ENCODE data around the gene NHLRC4.

- TF ChIP-seq, protein P1, sequence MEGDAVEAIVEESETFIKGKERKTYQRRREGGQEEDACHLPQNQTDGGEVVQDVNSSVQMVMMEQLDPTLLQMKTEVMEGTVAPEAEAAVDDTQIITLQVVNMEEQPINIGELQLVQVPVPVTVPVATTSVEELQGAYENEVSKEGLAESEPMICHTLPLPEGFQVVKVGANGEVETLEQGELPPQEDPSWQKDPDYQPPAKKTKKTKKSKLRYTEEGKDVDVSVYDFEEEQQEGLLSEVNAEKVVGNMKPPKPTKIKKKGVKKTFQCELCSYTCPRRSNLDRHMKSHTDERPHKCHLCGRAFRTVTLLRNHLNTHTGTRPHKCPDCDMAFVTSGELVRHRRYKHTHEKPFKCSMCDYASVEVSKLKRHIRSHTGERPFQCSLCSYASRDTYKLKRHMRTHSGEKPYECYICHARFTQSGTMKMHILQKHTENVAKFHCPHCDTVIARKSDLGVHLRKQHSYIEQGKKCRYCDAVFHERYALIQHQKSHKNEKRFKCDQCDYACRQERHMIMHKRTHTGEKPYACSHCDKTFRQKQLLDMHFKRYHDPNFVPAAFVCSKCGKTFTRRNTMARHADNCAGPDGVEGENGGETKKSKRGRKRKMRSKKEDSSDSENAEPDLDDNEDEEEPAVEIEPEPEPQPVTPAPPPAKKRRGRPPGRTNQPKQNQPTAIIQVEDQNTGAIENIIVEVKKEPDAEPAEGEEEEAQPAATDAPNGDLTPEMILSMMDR (IDR thresholded peaks at IDR 0.05): no peak
- TF ChIP-seq EP300 (IDR thresholded peaks at IDR 0.05): no peak
- no peak for TF ChIP-seq POLR2AphosphoS5 (IDR thresholded peaks at IDR 0.05)
These were observed 31.9 kb upstream of the NHLRC4 start for GRCh38 chr16:534856-535445.
